Stimulated activated CD4-positive, alpha-beta T cell treated with anti-CD3 and anti-CD28 coated beads, Interleukin-15, amount 100 ng/mL, for 48 hours (primary cell): ENCODE results near the gene MANBA.
A peak's percentile ranks its signal among the peaks of the same experiment; 100 is the strongest.

Source experiments
- DNase-seq, 2 donors: peaks; one replicate each; pipeline ENCODE4 v3.0.0-alpha.2; 2020; ENCODE audit warnings: low read depth in 2 of 2

MANBA gene

GRCh38 chr4:102678107-102678506, 82.7 kb downstream of the MANBA start:
- no peak for DNase-seq

- no peak for DNase-seq
These were observed 85.6 kb downstream of the MANBA start for GRCh38 chr4:102675141-102675540.

- DNase-seq: no peak
These were observed 93.8 kb downstream of the MANBA start for GRCh38 chr4:102667001-102667400.

- no peak for DNase-seq
These were observed 95.2 kb downstream of the MANBA start for GRCh38 chr4:102665527-102665926.

- no peak for DNase-seq
These were observed 97.7 kb downstream of the MANBA start for GRCh38 chr4:102663073-102663472.

- no peak for DNase-seq
These were observed 103.6 kb downstream of the MANBA start for GRCh38 chr4:102657206-102657605.

GRCh38 chr4:102647117-102647516, 113.7 kb downstream of the MANBA start:
- no peak for DNase-seq

GRCh38 chr4:102642631-102643298, 118.0 kb downstream of the MANBA start:
- no peak for DNase-seq

- no peak for DNase-seq
These were observed 119.0 kb downstream of the MANBA start for GRCh38 chr4:102641793-102642192.

- DNase-seq: no peak
These were observed 120.1 kb downstream of the MANBA start for GRCh38 chr4:102640669-102641068.

- DNase-seq: no peak
These were observed 121.2 kb downstream of the MANBA start for GRCh38 chr4:102639598-102639997.

- no peak for DNase-seq
These were observed 122.1 kb downstream of the MANBA start for GRCh38 chr4:102638621-102639020.

GRCh38 chr4:102637391-102637790, 123.4 kb downstream of the MANBA start:
- DNase-seq: no peak

- DNase-seq: no peak
These were observed 127.7 kb downstream of the MANBA start for GRCh38 chr4:102633100-102633499.

- DNase-seq: no peak
These were observed 128.3 kb downstream of the MANBA start for GRCh38 chr4:102632241-102633065.

GRCh38 chr4:102631616-102632015, 129.2 kb downstream of the MANBA start:
- no peak for DNase-seq

GRCh38 chr4:102629673-102630072, 131.1 kb downstream of the MANBA start:
- no peak for DNase-seq

- DNase-seq: no peak
These were observed 132.8 kb downstream of the MANBA start for GRCh38 chr4:102627831-102628523.

- peak in 1 of 2 donors; percentile 54 for DNase-seq
These were observed 135.4 kb downstream of the MANBA start for GRCh38 chr4:102625232-102625930.

GRCh38 chr4:102624505-102624904, 136.3 kb downstream of the MANBA start:
- DNase-seq: no peak

- no peak for DNase-seq
These were observed 137.1 kb downstream of the MANBA start for GRCh38 chr4:102623622-102624021.
